ENCODE measurements around the gene TXN.

The TXN gene

DNA sequence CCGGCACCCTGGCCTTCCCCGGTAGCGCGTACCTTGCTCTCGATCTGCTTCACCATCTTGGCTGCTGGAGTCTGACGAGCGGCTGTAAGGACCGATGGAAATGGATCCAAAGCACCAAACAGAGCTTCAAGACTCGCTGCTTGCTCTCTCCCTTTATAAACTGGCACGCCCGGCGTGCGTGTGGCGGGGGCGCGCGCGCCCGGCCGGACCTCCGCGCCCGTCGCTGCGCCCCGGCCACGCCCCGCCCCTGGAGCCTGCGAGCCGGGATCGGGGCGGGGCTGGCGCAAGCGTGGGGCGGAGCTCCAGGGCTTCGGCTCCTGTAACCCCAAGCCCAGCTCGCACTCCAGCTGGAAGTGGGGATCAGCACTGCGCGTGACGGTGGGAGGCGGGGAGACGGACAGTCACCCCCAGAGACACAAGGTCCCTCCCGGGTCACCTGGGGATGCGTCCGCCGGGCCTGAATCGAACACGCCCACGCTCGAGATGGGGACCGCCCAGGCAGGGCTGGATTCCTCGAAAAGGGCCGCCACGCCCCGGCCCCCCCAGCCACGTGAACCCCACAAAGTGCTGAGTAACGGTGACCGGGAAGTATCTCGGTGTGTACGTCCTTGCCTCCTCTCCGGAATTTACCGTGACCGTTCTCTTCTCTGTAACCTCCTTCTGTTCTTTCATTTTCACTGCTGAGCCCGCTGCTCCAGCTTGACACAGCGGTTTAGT, at the start of gene TXN:
Gene TXN (minus strand): TSS at position 128 of the 717 bp plus-strand sequence. CDS start 72 bp downstream, at position 56.
- DNase-seq = peak; percentile 68

DNA sequence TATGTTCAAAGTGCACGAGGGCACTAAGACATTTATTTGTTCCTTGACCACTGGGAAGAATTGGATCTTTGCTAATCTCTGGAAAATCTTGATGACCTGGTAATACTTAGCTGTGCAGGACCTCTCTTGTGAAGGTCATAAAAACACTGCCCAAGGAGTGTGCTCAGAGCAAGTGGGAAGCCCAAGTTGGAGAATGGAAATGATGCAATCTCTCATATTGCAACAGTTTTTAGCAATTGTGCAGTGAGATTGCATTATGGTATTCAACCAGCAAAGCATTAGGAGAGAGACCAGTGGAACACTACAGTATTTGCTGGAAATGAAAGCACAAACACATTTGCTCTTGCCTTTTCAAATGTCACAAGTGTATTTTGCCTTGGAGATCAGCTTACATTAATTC, 46.8 kb upstream of the TXN start:
- no peak for DNase-seq

DNA sequence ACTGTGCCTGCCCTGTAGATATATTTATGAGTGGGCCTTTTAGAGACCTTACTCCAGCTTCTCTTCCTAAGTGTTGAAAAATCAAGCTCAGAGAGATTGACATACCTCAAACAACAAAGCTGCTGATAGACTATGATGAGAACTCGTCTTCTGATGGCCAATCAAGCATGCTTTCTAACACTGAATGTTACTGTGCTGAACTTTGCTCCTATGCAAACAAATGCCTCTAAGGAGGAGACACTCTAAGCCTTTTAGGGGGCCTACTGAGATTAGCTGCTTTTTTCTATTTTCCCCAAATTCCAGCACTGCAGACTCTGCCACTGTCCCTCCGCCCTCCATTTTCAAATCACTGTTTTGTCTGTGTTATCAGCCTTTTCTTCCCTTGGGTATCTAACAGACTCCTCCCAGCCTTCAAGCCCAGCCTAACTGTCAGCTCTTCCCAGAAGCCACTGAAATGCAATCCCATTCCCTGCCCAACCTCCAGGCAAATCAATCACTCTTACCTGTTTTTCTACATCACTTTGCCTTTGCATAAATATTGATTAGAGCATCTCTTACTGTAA, 41.8 kb upstream of the TXN start:
- DNase-seq = no peak

- no peak for DNase-seq
Observed at GRCh38 chr9:110293248-110293647, 36.9 kb upstream of the TXN start.

DNA sequence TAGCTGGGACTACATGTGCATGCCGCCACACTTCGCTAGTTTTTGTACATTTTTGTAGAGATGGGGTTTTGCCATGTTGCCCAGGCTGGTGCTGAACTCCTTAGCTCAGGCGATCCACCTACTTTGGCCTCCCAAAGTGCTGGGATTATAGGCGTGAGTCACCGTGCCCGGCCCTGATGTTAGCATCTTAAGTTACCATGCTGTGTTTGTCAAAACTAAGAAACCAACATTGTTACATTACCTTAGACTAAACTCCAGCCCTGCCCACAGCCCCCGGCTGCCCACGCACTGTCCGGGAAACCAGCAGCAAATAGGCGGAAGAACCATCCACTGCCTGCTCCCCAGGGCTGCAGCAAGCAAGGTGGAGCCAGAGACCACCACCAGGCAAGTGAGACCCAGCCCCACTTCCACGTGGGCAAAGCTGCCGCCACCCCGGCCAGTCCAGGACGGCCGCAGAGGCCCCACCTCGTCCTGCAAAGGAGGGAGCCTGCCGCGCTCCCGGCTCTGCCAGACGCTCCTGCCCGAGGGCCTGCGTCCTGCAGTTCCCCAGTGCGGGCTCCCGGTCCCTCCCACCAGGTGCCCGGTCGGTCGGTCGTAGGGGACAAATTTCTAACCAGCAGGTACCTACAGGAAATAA, 35.7 kb upstream of the TXN start:
- DNase-seq = no peak

DNA sequence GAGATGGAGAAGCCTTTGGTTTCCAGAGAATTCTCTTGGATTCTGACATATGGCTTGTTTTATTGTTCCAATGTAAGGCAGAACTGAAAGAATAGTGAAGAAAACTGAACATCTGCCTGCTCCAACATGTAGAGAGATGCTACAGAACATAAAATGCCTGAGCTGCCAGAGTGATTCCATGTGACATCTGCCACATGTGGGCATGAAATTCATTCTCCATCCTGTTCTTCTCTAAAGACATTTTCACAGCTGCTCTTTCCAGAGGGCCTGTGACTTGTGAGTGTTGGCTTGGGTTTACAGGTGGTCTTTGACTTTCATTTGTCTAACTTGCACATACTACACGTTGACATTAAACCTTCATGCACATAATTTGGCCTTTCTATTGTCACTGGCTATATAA, 33.7 kb upstream of the TXN start:
- DNase-seq = no peak

- no peak for DNase-seq
Observed at GRCh38 chr9:110288503-110288902, 32.2 kb upstream of the TXN start.

GRCh38 chr9:110287289-110287680, 31.0 kb upstream of the TXN start:
- no peak for DNase-seq

DNA sequence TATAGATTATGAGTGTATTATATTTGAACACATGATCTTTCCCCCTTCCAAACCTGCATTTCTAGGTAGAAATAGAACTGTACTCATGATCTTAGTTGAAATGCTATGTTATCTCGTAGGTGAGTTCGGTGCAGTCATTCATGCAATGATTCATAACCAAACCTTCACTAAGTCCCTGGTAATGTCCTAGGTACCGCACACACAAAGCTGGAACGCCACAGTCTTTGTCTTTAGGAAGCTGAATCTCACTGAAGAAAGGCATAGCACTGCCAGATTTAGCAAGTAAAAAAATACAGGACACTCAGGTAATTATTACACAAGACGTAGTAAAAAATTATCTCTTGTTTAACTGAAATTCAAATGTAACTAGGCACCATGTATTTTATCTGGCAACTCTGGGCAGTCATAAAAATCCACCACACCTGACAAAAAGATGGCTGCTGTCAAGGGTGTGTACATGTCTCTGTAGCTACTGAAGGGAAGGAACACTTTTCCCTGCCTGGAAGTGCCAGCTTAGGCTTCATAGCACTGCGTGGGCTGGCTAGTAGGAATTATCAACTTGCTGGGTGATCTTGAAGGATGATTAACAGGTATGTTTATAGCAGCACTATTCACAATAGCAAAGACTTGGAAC, 28.0 kb upstream of the TXN start:
- no peak for DNase-seq

- DNase-seq = no peak
Observed at GRCh38 chr9:110283751-110284150, 27.4 kb upstream of the TXN start.

DNA sequence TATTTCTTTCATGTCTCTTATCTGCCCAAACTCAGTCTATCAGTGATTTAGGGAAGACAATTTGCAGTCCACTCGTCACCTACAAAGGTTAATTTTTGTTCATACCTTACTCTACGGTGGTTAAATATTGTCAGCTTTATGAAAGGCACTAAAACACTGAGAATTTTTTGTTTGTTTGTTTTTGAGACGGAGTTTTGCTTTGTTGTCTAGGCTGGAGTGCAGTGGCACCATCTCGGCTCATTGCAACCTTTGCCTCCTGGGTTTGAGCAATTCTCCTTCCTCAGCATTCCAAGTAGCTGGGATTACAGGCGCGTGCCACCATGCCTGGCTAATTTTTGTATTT, 26.4 kb upstream of the TXN start:
- no peak for DNase-seq

DNA sequence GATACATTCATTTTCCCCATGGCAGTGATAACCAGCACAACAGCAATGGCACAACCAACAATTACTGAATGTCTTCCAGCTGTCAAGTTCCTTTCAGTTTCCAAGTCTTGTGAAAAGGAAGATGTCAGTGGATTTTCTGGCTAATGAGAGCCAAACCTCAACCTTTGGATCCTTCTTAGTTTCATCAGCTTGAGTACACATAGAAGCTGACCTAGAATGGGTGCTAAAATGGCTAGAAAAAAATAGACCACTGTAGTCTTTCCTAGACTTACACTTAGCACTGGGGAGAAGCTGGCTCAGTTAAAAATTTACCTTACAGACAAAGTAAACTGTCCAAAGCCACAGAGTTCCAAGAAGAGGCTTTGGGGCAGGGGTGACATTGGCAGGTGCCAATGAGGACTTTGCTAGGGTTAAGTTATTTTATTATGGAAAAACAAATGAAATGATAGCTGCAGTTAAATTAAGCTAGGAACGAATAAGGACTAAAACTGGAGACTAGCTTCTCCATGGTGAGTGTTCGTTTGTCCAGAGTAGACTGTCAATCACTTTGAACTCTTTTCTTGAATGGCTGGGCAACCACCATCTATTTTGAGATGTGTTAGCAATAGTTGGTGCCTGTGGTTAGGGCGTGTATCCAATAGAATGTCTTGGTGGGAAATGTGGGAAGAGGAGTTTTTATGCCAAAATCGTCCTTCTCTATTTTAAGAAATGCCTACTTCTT, 25.9 kb upstream of the TXN start:
- no peak for DNase-seq

- no peak for DNase-seq
Observed at GRCh38 chr9:110278080-110278707, 21.9 kb upstream of the TXN start.

DNA sequence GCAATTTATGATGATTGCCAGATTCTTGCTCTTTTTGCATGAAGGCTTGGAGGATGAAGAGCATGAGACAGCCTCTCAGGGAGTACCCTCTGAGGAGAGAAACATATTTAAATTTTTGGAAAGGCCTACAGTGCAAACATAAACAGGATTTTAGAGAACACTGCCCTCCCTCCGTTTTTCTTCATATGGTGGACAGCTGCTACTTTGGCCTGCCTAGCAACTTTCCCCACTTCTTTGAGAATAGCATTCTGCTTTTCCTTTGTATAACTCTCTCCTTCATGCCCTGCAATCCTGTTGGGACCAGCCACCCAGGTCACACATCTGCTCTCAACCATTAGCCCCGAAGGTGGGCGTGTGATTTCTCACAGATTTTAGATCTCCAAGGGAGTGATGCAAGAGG, 20.5 kb upstream of the TXN start:
- no peak for DNase-seq

- no peak for DNase-seq
Observed at GRCh38 chr9:110270211-110270995, 14.1 kb upstream of the TXN start.

GRCh38 chr9:110266795-110267194, 10.5 kb upstream of the TXN start:
- no peak for DNase-seq

GRCh38 chr9:110261632-110262031, 5.3 kb upstream of the TXN start:
- no peak for DNase-seq

DNA sequence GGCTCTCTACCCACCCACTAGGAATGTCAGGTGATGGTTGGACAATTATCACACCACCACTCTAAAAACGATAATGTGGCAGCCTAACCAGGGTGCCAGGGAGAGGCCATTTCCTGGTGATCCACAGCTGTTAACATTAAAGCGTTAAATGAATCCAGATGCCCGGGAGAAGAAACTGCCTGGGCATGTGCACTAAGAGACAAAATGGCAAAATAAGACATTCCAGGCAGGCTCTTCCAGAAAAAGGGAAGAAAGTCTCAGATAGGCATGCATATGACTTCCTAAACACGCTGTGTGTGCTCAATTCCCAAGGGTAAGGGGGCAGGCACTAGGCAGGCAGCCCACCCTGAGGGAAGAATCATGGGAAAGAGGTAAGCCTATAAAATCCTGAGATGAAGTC, 4.6 kb upstream of the TXN start:
- DNase-seq = no peak

DNA sequence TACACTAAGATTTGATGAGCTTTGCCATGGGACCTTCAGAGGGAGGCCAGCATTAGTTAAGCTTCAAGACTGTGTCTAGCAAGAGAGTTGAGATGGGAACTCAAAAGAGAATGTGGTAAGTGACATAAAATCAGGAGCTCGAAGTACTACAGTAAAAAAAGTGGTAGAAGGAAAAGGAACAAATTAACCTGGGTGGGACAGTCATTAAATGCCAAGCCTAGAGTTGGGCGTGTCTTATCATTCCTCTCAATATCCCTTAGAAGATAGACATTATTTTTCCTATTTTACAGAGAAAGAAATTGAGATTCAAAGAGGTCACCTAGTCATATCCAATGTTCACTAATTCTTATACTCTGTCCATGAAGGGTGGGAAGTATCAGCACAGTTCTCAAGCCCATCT, 3.3 kb upstream of the TXN start:
- no peak for DNase-seq

DNA sequence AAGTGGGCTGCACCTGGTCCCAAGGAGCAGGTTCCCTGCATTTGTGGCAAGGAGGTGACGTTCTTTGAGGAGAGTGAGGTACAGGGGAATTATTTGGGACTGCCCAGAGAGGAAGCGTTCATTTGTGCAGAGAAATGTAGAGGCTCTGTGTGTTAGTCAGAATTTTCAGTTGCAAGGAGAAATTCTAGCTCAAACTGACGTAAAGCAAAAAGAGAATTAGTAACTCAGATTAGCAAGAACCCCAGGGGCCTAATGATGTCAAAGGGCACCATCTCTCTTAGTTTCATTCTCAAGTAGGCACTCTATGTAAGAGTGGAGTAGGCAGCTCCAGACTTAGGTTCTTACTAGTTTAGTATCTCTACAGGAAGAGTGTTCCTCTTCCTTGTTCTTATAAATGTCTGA, 2.4 kb upstream of the TXN start:
- DNase-seq = no peak

DNA sequence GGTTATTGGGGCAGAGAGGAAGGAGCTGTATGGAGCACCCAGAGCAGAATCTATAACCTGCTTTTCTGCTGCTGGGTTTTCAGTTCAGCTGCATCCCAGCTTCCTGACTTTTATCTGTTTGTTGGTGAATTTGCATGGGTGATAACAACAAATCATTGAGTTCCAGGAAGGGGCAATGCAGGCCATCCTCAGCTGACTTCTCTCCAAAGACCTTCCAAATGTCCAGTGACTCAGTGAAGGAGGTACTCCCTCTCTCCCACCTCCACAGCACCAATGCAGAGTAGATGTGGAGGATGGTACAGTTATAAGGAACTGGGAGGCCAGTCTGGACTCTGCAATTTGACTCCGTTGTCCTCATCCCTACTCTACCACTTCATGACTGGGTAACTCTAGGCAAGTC, 1.6 kb upstream of the TXN start:
- no peak for DNase-seq

Data from NCI-H1436 (cell line).